H1 (cell line): Measurements from ENCODE around the gene LORICRIN. TPM values are rescaled to one million over a fixed set of nuclear protein-coding genes. Genes with fewer than 3 reads are reported as not detected.

Experiments
- CTCF ChIA-PET: fragments of 300-600 bp; sonication (Branson Sonifier 250); formaldehyde crosslinking; loops from one replicate; lab custom pipeline; 2021; ENCODE audit not compliant: partially characterized antibody; lab: Charles Lee
- POLR2A ChIA-PET: fragments of 300-600 bp; sonication (Branson Sonifier 250); formaldehyde crosslinking; loops from one replicate; lab custom pipeline; 2021; ENCODE audit warnings: inconsistent platforms; ENCODE audit not compliant: partially characterized antibody; lab: Charles Lee
- DNase-seq, 2 experiments: peaks; one replicate each; pipeline versions ENCODE4 v3.0.0 to v3.0.0-alpha.2; 2010 to 2022; ENCODE audit warnings: low spot score in 2 of 2, low read depth in 1 of 2, mixed read lengths in 1 of 2
- FAIRE-seq: peaks from 2 replicates; lab custom pipeline; 2011; peaks lifted over from hg19 to GRCh38; lab: Jason Lieb, UNC
- H2AFZ ChIP-seq: 2 replicates; pipeline ENCODE4 v1.8.1; 2012; ENCODE audit warnings: low read length, inconsistent platforms
- H2AK5ac ChIP-seq: 2 replicates; pipeline ENCODE4 v1.6.1; 2013; ENCODE audit warnings: low read depth, low read length
- H2BK120ac ChIP-seq: replicated peaks from 2 replicates; pipeline ENCODE3; 2013; ENCODE audit warnings: low read depth, low read length, inconsistent platforms
- H2BK12ac ChIP-seq: 2 replicates; pipeline ENCODE4 v1.6.1; 2013; ENCODE audit warnings: low read depth, low read length
- H2BK15ac ChIP-seq: 2 replicates; pipeline ENCODE4 v1.6.1; 2013; ENCODE audit warnings: low read length
- H2BK20ac ChIP-seq: 2 replicates; pipeline ENCODE4 v1.6.1; 2013; ENCODE audit warnings: low read length
- H2BK5ac ChIP-seq: 2 replicates; pipeline ENCODE4 v1.6.1; 2013; ENCODE audit warnings: low read depth, low read length
- H3K14ac ChIP-seq: 2 replicates; pipeline ENCODE4 v1.6.1; 2013; ENCODE audit warnings: inconsistent platforms; ENCODE audit not compliant: insufficient read length
- H3K18ac ChIP-seq: 2 replicates; pipeline ENCODE4 v1.6.1; 2013; ENCODE audit warnings: low read length; ENCODE audit errors: extremely low read depth
- H3K23ac ChIP-seq: 2 replicates; pipeline ENCODE4 v1.6.1; 2013; ENCODE audit warnings: inconsistent platforms; ENCODE audit not compliant: insufficient read length
- H3K23me2 ChIP-seq: 2 replicates; pipeline ENCODE4 v1.6.1; 2013; ENCODE audit warnings: low read depth, low read length
- H3K27ac ChIP-seq: 2 replicates; pipeline ENCODE4 v1.6.1; 2011; ENCODE audit warnings: low read depth, low read length, inconsistent platforms
- H3K27me3 ChIP-seq, 4 experiments: replicated peaks in 1 of 4; 1 replicate in 1 of 4; 2 replicates in 3 of 4; pipeline versions ENCODE4 v1.6.1 to v1.8.1; 2011 to 2013; ENCODE audit warnings: low read length in 3 of 4, mild to moderate bottlenecking in 3 of 4, inconsistent platforms in 2 of 4, mixed read lengths in 2 of 4, moderate library complexity in 1 of 4; ENCODE audit not compliant: control insufficient read depth in 3 of 4, insufficient read depth in 3 of 4; ENCODE audit errors: extremely low read depth in 1 of 4
- H3K36me3 ChIP-seq, 4 experiments: 2 replicates each; pipeline versions ENCODE4 v1.6.1 to v1.8.1; 2011 to 2013; ENCODE audit warnings: mild to moderate bottlenecking in 4 of 4, low read length in 3 of 4, moderate library complexity in 2 of 4, control low read depth in 1 of 4, inconsistent platforms in 1 of 4; ENCODE audit not compliant: insufficient read depth in 4 of 4, control insufficient read depth in 2 of 4
- H3K4ac ChIP-seq: replicated peaks from 2 replicates; pipeline ENCODE3; 2013; ENCODE audit warnings: low read length, low read depth, mixed read lengths, inconsistent platforms; ENCODE audit not compliant: insufficient read length
- H3K4me1 ChIP-seq, 4 experiments: replicated peaks in 1 of 4; 1 replicate in 1 of 4; 2 replicates in 3 of 4; pipeline versions ENCODE4 v1.6.1 to v1.8.1; 2011 to 2013; ENCODE audit warnings: low read length in 3 of 4, inconsistent platforms in 2 of 4, mixed read lengths in 1 of 4; ENCODE audit not compliant: insufficient read depth in 4 of 4, control insufficient read depth in 3 of 4
- H3K4me2 ChIP-seq, 2 experiments: 2 replicates each; pipeline versions ENCODE4 v1.6.1 to v1.8.1; 2011 to 2013; ENCODE audit warnings: low read depth in 2 of 2, low read length in 2 of 2, control low read depth in 1 of 2, inconsistent platforms in 1 of 2, mild to moderate bottlenecking in 1 of 2; ENCODE audit not compliant: insufficient read depth in 1 of 2
- H3K4me3 ChIP-seq, 4 experiments: fragments of 200-600, 300-600 bp in 1 of 4; sonication (generic), shearing (Covaris generic), sonication (Bioruptor Twin) in 1 of 4; 2 replicates each; pipeline versions ENCODE4 v1.5.1 to v1.8.1; 2011 to 2016; ENCODE audit warnings: low read length in 4 of 4, low read depth in 3 of 4, control low read depth in 2 of 4, inconsistent platforms in 2 of 4, mild to moderate bottlenecking in 2 of 4, mixed read lengths in 1 of 4, moderate library complexity in 1 of 4; ENCODE audit not compliant: insufficient read depth in 2 of 4; ENCODE audit errors: extremely low read depth in 1 of 4
- H3K56ac ChIP-seq: replicated peaks from 2 replicates; pipeline ENCODE3; 2013; ENCODE audit warnings: low read depth, mild to moderate bottlenecking, mixed read lengths, low read length, inconsistent platforms; ENCODE audit not compliant: insufficient read length
- H3K79me1 ChIP-seq: 2 replicates; pipeline ENCODE4 v1.6.1; 2013; ENCODE audit warnings: low read depth, low read length, control low read depth
- H3K79me2 ChIP-seq, 2 experiments: 2 replicates each; pipeline versions ENCODE4 v1.6.1 to v1.8.1; 2012 to 2013; ENCODE audit warnings: low read length in 2 of 2, mild to moderate bottlenecking in 2 of 2, inconsistent platforms in 1 of 2; ENCODE audit not compliant: insufficient read depth in 2 of 2, control insufficient read depth in 1 of 2
- H3K9ac ChIP-seq, 4 experiments: replicated peaks in 1 of 4; 1 replicate in 1 of 4; 2 replicates in 3 of 4; pipeline versions ENCODE4 v1.6.1 to v1.8.1; 2011 to 2013; ENCODE audit warnings: low read depth in 3 of 4, low read length in 3 of 4, control low read depth in 2 of 4, mild to moderate bottlenecking in 2 of 4, moderate library complexity in 2 of 4, inconsistent platforms in 1 of 4; ENCODE audit errors: extremely low read depth in 1 of 4
- H3K9me3 ChIP-seq, 2 experiments: 2 replicates each; pipeline versions ENCODE4 v1.6.1 to v1.8.1; 2012 to 2013; ENCODE audit warnings: mild to moderate bottlenecking in 2 of 2, moderate library complexity in 2 of 2, control low read depth in 1 of 2, inconsistent platforms in 1 of 2, low read depth in 1 of 2, low read length in 1 of 2, mixed read lengths in 1 of 2; ENCODE audit not compliant: insufficient read depth in 2 of 2
- H4K20me1 ChIP-seq, 2 experiments: replicated peaks in 1 of 2; 2 replicates each; pipeline versions ENCODE3 to v1.8.1; 2011 to 2013; ENCODE audit warnings: inconsistent platforms in 2 of 2, low read length in 2 of 2, mild to moderate bottlenecking in 1 of 2; ENCODE audit not compliant: insufficient read depth in 2 of 2, control insufficient read depth in 1 of 2
- H4K5ac ChIP-seq: 2 replicates; pipeline ENCODE4 v1.6.1; 2013; ENCODE audit warnings: low read length, low read depth, mixed read lengths, inconsistent platforms; ENCODE audit not compliant: insufficient read length
- H4K8ac ChIP-seq: 2 replicates; pipeline ENCODE4 v1.8.0; 2013; ENCODE audit warnings: mild to moderate bottlenecking, moderate library complexity, low read length, inconsistent platforms; ENCODE audit not compliant: insufficient read depth; ENCODE audit errors: extremely low read depth
- H4K91ac ChIP-seq: replicated peaks from 2 replicates; pipeline ENCODE3; 2013; ENCODE audit warnings: low read length, mixed read lengths, inconsistent platforms; ENCODE audit not compliant: insufficient read length
- ATF3 ChIP-seq: IDR thresholded peaks from 2 replicates; pipeline ENCODE4 v1.6.1; 2011; ENCODE audit warnings: low read depth, mild to moderate bottlenecking, low read length; ENCODE audit not compliant: insufficient read depth
- BCL11A ChIP-seq, 2 experiments: IDR thresholded peaks; one replicate each; pipeline ENCODE4 v1.6.1; 2011; ENCODE audit warnings: low read depth in 2 of 2, low read length in 2 of 2, mild to moderate bottlenecking in 2 of 2
- CBX8 ChIP-seq: fragments of 300-800, 300-1000 bp; sonication (generic); IDR thresholded peaks from 2 replicates; pipeline ENCODE4 v1.7.1; 2016; ENCODE audit warnings: low read depth, low read length, borderline replicate concordance
- CEBPB ChIP-seq: IDR thresholded peaks from 2 replicates; pipeline ENCODE4 v1.6.1; 2012; ENCODE audit warnings: low read depth, low read length
- CHD2 ChIP-seq: IDR thresholded peaks from 2 replicates; pipeline ENCODE4 v1.6.1; 2012; ENCODE audit warnings: low read length, improper control_type of control experiment
- CREB1 ChIP-seq: IDR thresholded peaks from 2 replicates; pipeline ENCODE4 v1.6.1; 2012; ENCODE audit warnings: inconsistent platforms
- EZH2 ChIP-seq: fragments of 200-600 bp; sonication (generic); IDR thresholded peaks from 2 replicates; pipeline ENCODE4 v1.7.1; 2012; ENCODE audit warnings: low read depth, mild to moderate bottlenecking, moderate library complexity, low read length, inconsistent platforms; ENCODE audit not compliant: severe bottlenecking
- KDM4A ChIP-seq: IDR thresholded peaks from one replicate; pipeline ENCODE4 v1.7.1; 2012; ENCODE audit warnings: low read depth, mild to moderate bottlenecking, moderate library complexity, low read length, inconsistent platforms; ENCODE audit not compliant: severe bottlenecking
- POLR2AphosphoS5 ChIP-seq: IDR thresholded peaks from 2 replicates; pipeline ENCODE4 v1.6.1; 2011; ENCODE audit warnings: low read depth, low read length
- YY1 ChIP-seq: IDR thresholded peaks from 2 replicates; pipeline ENCODE4 v1.6.1; 2011; ENCODE audit warnings: low read depth, mild to moderate bottlenecking, low read length
- ZNF274 ChIP-seq: IDR thresholded peaks from 2 replicates; pipeline ENCODE4 v1.7.0; 2012; ENCODE audit warnings: low read length, borderline replicate concordance; ENCODE audit errors: extremely low read depth
- WGBS, 2 experiments: shearing (Covaris generic) in 1 of 2; methylation state at CpG; one replicate each; pipeline versions ENCODE4 v1.1.6 to v1.1.7; 2013 to 2015; ENCODE audit warnings: low lambda C conversion rate in 2 of 2, mixed read lengths in 2 of 2, inconsistent platforms in 1 of 2, low coverage in 1 of 2, missing lambda C conversion rate in 1 of 2; ENCODE audit not compliant: insufficient replicate concordance in 2 of 2, insufficient coverage in 1 of 2, insufficient read length in 1 of 2; ENCODE audit errors: extremely low coverage in 1 of 2, missing lambda C conversion rate in 1 of 2; 5-methylcytosine and 5-hydroxymethylcytosine counted together
- polyA plus RNA-seq, 7 experiments: library from polyadenylated mRNA; depleted of rRNA in 3 of 7; stranded (reverse) in 5 of 7; unstranded in 2 of 7; fragments of >200 nt in 5 of 7; fragments of 200-250 nt in 2 of 7; gene quantifications; 1 replicate in 5 of 7; 2 replicates in 1 of 7; 4 replicates in 1 of 7; pipeline versions ENCODE4 v1.2.1 to v1.2.3, GENCODE V29; 2011 to 2013; ENCODE audit warnings: missing spikeins in 2 of 7, mixed read lengths in 2 of 7
- total RNA-seq: library from RNA; stranded (reverse); fragmentation: NEBNext Ultra II Directional; extraction: Animal tissue kit (Norgen Biotek cat#: 25700); gene quantifications from 2 replicates; pipeline ENCODE4 v1.2.1, GENCODE V29; 2021

The LORICRIN gene
- total and polyA plus RNA-seq, 2 of the 8 experiments (the other 6 are each of a cell fraction or from before 2014, with no cell fraction given): not detected

DNA sequence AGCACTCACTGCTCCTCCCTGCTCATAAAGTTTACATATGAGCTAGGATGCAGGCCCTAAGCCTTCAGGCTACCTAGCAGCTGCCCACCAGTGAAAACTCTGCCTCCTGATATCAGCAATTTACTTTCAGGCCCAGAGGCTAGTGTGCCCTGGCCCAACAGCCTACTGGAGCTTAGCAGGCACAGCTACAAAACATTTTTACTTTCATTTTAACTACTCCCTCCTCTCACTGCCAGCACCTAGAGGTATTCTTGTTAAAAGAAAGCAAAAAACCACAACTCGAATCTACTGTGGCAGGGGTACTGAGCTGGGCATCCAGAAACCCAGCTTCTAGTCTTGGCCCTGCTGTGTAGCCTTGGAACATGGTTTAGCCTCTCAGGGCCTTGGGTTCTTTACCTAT lies 5.8 kb upstream of the LORICRIN start:
- no peak overlapping the region for H3K9ac ChIP-seq
- CTCF ChIA-PET: interaction anchor here (0.9 to 1.6 kb wide), 4 partner anchors 19 to 397 kb away, joined by 3 to 4 read pairs (median 3); no protein-coding TSS in a partner anchor
- H3K4me1 ChIP-seq: no peaks in the 10 kb centered on the region
- H3K56ac ChIP-seq: no peak overlapping the region
- no peak overlapping the region for H3K23ac ChIP-seq
- H2BK120ac ChIP-seq: no peak overlapping the region
- H4K8ac ChIP-seq: no peak overlapping the region
- H2AK5ac ChIP-seq: no peak overlapping the region
- no peak overlapping the region for H3K4me3 ChIP-seq
- TF ChIP-seq ZNF274: no peak
- TF ChIP-seq BCL11A (IDR thresholded peaks at IDR 0.05; ENCODE audit: low read depth in 2 of 2, low read length in 2 of 2): no peak
- TF ChIP-seq CEBPB: no peak
- no peak for TF ChIP-seq CREB1
- TF ChIP-seq CBX8: no peak
- no peak for TF ChIP-seq POLR2AphosphoS5
- TF ChIP-seq ATF3: no peak
- TF ChIP-seq YY1: no peak
- TF ChIP-seq EZH2: no peak
- no peak for TF ChIP-seq KDM4A
- TF ChIP-seq CHD2: no peak
- TF ChIP-seq, all 59 proteins: peak for 0
- Histone ChIP-seq H3K36me3 (no peaks in the 10 kb centered on the region), H2BK12ac (no peak overlapping the region), H3K79me2 (no peaks in the 10 kb centered on the region), H4K91ac (no peak overlapping the region), H3K18ac (no peak overlapping the region), H3K4ac (no peak overlapping the region), H3K23me2 (no peaks in the 10 kb centered on the region), H3K27me3 (0 out of 7 replicates have a peak, but pooled peaks cover 0 to under 1% (median 0%) of the 10 kb centered on the region in 4 experiments), H3K79me1 (no peaks in the 10 kb centered on the region), H3K14ac (no peak overlapping the region), H3K9me3 (peaks cover 0 to 11% of the 10 kb centered on the region in 2 experiments; a peak in 2 of 4 replicates), H3K4me2 (no peak overlapping the region), H2BK5ac (no peak overlapping the region), H4K20me1 (no peaks in the 10 kb centered on the region), H2BK15ac (no peak overlapping the region), H2BK20ac (no peak overlapping the region), H4K5ac (no peak overlapping the region), H3K27ac (no peak overlapping the region), H2AFZ (no peak overlapping the region)
- DNase-seq (no peak), FAIRE-seq (no peak)
- POLR2A ChIA-PET: no interaction called here
- WGBS, 2 experiments: 64% methylated on average over 1 of the region's 1 CpG; no CpG with 5 or more reads in 1 of the 2 experiments
